HL-60/S4 treated with phorbol 12-myristate 13-acetate at 8.2 ng/mL for 4 days and 3 days (cell line): ENCODE data around the gene ALS2CL.

Experiments used
- in situ Hi-C: fragments of 300-500 bp; cut with MboI; formaldehyde crosslinking; loops from 2 replicates; pipeline ENCODE4 v1.15.0; 2022; ENCODE audit warnings: low sequenced_read_pairs

The ALS2CL gene

DNA sequence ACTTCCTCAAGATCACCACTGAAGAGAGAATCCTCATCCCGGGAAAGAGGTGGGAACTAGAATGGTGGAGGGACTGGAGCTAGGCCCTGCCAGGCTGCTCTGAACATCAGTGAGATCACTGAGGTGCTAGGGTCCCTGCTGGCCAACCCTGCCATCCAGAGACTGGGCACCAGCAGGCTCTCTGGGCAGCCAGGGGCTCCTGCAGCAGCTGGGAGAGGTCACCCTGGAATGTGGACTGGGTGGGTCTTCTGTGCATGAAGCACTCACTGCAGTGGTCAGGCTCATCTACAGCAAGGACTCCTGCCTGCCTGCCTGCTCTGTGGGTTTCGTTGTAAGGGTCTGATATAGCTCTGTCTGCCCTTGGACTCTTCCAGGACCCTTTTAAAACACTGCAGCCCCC is 24.9 kb downstream of the ALS2CL start:
- in situ Hi-C loops, result no loop called here

DNA sequence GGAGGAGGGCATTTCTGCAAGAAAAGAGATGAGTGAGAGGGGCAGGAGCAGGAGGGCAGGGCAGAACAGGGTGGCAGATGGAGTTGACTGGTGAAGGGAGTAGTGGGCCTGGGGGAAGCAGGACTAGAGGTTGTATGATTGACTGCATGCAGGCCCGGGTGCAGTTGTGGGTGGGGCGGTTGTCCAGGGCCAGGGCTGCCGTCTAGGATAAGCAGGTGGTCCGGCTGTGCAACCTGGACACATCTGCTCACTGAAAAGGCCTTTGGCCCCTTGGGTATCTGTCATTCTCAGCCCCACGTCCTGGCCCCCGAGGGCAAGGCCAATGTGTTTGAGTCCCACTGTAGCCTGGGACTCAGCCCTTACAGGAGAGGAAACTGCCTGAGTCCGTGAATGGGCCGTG is 25.4 kb downstream of the ALS2CL start:
- in situ Hi-C loops, result no loop called here

DNA sequence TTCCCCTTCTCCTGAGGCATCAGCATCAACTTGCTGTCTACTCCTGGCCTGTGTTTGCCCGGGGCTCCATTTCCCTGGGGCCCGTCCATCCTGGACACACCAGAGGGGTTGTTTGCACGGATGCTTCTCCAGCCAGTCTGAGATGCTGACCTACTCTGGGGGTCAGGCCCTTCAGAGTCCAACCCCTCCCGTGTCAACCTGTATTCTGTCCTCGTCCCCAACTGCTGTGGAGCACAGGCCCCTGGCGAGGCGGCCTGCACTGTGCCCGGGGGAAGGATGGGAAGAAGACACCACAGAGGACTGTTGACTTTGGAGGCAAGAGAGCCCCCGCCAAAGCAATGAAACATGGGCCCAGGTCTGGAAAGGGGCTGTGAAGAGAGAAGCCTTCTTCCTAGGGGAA is 25.8 kb downstream of the ALS2CL start:
- in situ Hi-C loops, result no loop called here

DNA sequence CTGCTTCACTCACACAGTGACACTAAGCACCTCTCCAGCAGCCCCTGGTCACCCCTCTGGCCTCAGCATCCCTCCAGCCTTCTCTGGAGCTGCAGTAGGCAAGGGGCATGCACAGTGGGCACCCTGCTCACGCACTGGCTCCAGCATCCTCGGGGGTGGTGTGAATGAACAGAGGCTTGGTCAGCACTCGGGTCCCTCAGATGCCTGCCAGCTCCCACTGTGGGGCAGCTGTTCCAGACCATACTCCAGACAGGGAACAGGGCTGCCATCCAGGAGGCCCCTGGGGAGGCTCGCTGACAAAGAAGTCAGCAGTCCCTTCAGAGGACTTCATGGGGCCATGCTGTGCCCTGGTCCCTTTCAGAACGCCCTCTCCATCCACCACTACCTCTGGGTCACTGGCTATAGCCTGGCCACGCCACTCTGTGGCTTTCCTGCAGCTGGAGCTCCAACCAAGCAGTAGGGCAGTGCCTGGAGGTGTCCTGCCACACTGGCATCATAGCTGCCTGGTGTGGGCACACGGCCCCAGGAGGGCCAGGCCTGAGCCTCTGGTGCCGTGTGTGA is 26.3 kb downstream of the ALS2CL start:
- in situ Hi-C loops, result no loop called here

- in situ Hi-C loops, result no loop called here
These were observed 27.0 kb downstream of the ALS2CL start for GRCh38 chr3:46666453-46666845.

GRCh38 chr3:46665763-46666452 is 27.6 kb downstream of the ALS2CL start:
- in situ Hi-C loops, result no loop called here

DNA sequence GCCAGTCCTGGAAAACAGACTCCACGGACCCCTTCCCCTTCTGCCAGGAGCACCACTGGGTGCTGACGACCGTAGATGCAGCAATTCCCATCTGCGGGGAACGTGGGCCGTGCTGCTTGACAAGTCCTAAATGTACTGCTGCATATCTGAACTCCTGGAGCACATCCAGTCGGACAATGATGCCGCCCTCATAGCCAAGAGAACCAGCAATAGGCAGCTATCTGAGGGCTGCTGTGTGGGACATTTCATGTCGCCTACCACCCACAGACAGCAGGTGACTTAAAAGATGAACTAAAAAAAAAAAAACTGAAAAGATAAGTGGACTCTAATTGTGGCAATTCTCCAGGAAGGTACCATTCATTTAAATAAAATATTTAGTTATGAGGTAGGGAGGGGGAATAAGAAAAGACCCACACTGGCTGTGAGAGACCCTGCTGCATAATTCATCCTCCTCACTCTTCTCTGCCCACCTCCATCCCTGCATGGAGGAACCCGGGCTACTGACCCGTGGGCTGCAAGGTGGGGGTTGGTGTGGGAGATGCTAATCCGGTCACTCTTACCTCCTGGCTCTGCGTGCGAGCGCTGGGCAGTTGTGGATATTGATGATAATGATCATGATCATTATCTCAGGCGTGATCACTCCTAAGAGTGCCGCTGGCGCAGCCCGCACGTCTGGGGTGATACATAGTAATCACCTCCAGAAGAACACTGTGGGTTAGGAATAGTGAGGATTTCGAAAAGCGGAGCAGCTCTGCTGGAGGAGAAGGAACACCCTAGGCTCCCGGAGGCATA is 28.3 kb downstream of the ALS2CL start:
- in situ Hi-C loops, result no loop called here

DNA sequence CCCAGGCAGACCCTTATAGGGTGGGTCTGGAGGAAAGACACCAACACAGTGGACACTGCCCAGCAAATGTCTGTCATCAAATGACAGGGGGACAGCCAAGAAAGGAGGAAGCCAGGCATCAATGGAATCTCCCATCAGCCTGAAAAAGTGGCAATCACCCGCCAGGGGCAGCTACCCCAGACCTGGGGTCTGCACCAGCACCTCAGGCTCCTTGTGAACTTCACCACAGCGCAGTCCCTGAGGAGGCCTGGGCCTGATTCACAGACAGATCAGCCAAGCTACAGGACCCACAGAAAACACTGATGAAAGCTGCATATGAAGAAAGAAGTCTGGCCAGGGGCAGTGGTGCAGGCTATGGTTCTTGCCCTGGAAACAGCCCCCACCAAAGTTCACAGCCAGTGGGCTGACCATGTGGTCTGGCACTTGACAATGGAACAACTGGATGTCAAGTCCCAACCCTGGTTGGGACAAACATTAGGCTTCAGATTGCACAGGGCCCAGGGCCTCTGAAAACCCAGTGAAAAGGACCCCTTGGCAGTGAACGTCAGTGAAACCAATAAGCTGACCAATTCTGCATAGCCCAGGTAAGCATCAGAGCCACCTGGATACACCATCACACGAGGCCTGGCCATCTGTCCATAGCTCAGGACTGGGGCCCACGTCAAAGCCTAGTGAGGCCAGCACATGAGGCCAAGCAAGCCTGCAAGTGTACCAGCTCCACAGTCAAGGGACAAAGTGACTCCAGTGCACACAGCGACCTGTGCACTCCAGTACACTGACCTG is 29.1 kb downstream of the ALS2CL start:
- in situ Hi-C loops, result no loop called here

DNA sequence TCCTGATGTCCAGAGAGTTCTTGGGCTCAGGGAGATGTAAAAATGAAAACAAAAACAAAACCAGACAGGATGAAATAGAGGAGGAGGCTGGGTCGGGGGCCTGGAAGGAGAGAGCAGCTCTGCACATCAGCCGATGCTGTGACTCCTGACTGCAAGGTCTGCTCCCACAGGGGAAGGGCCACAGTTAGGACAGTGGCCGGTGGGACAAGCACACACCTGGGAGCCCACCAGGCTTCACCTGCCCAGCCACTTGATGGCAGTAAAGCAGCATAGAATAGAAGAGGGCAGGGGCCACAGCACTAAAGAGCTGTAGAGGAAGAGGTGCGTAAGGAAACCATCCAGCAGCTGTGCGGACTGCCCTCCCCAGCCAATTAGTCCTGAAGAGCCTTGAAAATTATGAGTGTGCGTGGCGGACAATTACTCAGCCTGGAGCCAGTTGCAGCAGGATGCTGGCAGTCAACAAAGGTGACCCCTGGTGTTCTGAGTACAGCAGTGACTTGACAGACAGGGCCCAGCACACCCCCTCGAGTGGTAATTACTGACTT is 29.8 kb downstream of the ALS2CL start:
- in situ Hi-C loops, result no loop called here

- in situ Hi-C loops, result no loop called here
These were observed 30.5 kb downstream of the ALS2CL start for GRCh38 chr3:46662771-46663551.

DNA sequence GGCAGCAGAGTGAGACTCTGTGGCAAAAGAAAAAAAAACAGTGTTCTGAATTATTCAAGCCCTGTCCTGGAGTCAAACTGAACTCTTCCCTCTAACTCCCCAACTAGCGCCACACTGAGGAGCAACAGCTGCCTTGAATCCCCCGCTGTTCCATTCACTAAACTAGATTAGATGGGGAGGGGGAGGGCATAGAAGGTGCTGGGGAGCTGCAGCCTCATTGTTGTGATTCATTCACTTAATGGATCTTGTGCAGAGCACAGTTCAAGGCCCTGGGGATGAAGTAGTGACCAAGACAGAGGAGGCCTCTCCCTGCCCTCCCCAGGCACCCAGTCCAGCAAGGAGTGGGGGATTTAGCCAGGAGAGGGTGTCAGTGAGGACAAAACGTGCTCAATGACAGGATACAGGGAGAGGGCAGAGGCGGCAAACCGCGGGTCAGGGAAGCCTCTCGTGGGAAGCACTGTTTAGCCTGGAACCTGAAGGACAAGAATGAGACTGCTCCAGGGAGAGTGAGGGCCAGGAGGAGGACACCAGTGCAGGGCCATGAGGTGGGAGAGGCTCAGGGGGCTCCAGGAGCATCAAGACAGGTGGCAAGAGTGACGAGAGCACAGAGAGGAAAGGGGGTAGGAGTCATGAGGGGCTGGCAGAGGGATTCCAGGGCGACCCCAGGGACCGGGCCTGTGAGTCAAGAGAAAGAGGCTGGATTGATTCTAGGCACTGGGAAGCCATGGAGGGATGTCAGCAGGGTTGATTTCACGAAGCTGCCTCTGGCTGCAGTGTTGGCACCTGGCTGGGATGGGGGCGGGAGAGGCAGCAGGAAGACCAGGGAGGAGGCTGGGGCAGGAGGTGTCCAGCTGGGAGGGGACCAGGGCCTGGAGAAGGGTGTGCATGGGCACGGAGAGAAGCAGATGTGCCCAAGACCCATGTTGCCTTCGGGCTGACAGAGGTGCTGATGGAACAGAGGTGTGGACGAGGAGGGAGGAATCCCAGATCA is 31.4 kb downstream of the ALS2CL start:
- in situ Hi-C loops, result no loop called here

GRCh38 chr3:46660543-46661523 is 32.6 kb downstream of the ALS2CL start:
- in situ Hi-C loops, result no loop called here

GRCh38 chr3:46660003-46660402 is 33.5 kb downstream of the ALS2CL start:
- in situ Hi-C loops, result no loop called here

DNA sequence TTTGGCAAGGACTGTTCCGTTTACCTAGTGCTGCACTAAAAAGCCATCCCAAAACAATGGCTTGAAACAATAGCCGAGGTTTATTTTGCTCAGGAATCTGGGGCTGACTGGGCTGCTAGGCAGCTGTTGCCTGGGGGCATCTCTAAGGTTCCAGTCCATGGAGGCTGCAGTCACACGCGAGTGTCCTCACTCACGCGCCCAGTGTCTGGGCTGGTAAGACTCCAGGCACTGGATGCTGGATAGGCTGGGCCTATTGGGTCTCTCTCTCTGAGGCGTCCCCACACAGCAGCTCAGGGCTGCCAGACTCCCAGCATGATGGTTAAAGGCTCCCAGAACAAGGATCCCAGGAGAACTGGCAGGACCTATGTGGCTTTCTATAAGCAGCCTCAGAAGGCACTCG is 34.2 kb downstream of the ALS2CL start:
- in situ Hi-C loops, result no loop called here

DNA sequence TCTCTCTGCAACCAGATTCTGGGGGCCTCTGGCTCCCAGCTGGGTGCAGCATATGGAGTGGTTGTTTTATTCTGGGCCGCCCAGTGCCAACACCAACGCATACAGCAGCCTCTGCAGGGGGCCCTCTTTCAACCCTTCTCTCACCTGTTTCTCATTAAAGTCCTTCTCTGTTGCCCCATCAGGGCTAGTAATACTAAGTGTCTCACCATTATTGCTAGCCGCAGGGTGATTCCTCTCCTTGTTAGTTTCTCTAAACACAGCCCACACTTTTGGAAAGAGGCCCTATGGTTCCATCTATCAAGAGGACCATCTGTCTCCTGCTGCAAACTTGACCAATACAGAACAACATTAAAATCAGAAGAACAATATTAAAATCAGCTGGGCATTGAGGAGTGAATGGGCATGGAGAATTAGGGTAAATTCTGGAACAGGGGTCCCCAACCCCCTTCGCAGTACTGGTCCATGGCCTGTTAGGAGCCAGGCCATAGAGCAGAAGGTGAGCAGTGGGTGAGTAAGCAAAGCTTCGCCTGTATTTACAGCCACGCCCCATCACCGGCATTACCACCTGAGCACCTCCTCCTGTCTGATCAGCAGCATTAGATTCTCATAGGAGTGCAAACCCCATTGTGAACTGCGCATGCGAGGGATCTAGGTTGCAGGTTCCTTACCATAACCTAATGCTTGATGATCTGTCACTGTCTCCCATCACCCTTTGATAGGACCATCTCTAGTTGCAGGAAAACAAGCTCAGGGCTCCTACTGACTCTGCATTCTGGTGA is 36.5 kb downstream of the ALS2CL start:
- in situ Hi-C loops, result no loop called here

DNA sequence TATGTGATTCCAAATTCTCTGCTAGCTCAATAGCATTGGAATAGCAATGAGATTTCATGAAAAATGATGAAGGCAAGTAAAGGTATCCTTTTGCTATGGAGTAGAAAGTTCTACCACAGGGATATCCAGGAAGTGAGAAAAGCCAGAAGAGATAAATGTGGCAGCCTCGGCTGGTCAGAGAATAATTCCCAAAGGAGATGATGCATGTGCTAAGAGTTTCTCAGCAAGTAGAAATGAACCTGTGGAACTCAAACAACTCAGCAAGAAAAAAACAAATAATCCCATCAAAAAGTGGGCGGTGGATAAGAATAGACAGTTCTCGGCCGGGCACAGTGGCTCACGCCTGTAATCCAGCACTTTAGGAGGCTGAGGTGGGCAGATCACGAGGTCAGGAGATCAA is 38.2 kb downstream of the ALS2CL start:
- in situ Hi-C loops, result no loop called here

- in situ Hi-C loops, result no loop called here
These were observed 42.4 kb downstream of the ALS2CL start for GRCh38 chr3:46651084-46651483.
